Cardiac muscle cell (in vitro differentiated cells and primary cell): Measurements from ENCODE around the gene HNRNPR. TPM values are rescaled to one million over a fixed set of nuclear protein-coding genes. Genes with fewer than 3 reads are reported as not detected.
A peak's percentile ranks its signal among the peaks of the same experiment; 100 is the strongest.

Experiments used
- DNase-seq, 2 donors: peaks; one replicate each; pipeline versions ENCODE4 v3.0.0 to v3.0.0-alpha.2; 2010 to 2017; ENCODE audit warnings: low read depth in 1 of 2, low spot score in 1 of 2
- H3K27ac ChIP-seq: fragments of 200-600 bp; sonication (generic); 2 replicates; pipeline ENCODE4 v1.5.1; 2016
- H3K27me3 ChIP-seq: fragments of 200-600 bp; sonication (generic); 2 replicates; pipeline ENCODE4 v1.6.0; 2016; ENCODE audit warnings: control low read depth
- H3K36me3 ChIP-seq: fragments of 200-600 bp; sonication (generic); 2 replicates; pipeline ENCODE4 v1.5.1; 2016; ENCODE audit warnings: control low read depth
- H3K4me1 ChIP-seq: fragments of 200-600 bp; sonication (generic); 2 replicates; pipeline ENCODE4 v1.8.1; 2017; ENCODE audit warnings: low read depth, mild to moderate bottlenecking, mixed run types
- H3K4me3 ChIP-seq: fragments of 200-600 bp; sonication (generic); 2 replicates; pipeline ENCODE4 v1.5.1; 2016; ENCODE audit warnings: mild to moderate bottlenecking
- H3K9me3 ChIP-seq: fragments of 200-600 bp; sonication (generic); 2 replicates; pipeline ENCODE4 v1.5.1; 2017; ENCODE audit warnings: low read depth, mild to moderate bottlenecking, control low read depth
- CTCF ChIP-seq: IDR thresholded peaks from 2 replicates; pipeline ENCODE4 v1.5.1; 2012; ENCODE audit warnings: low read depth, mild to moderate bottlenecking, low read length
- polyA plus RNA-seq: library from polyadenylated mRNA; unstranded; fragments of >200 nt; fragmentation: Nextera tagmentation; extraction: Ambion mirVana; gene quantifications from 2 replicates; pipeline ENCODE4 v1.2.1, GENCODE V29; 2016
- total RNA-seq: library from RNA; depleted of rRNA; stranded (reverse); fragments of >200 nt; gene quantifications from 2 replicates; pipeline ENCODE4 v1.2.3, GENCODE V29; 2016

Gene HNRNPR
- total RNA-seq (122 and 142 TPM in 2 replicates), polyA plus RNA-seq (149 and 154 TPM in 2 replicates)

- no peaks in the 10 kb centered on the region for H3K36me3 ChIP-seq
- TF ChIP-seq CTCF = no peak
- peaks cover 35% of the 10 kb centered on the region for H3K4me1 ChIP-seq
- peak within 1 kb of the TSS; percentile 99 for H3K27ac ChIP-seq
- peak within 1 kb of the TSS; percentile 82 for H3K4me3 ChIP-seq
- peaks cover under 1% of the 10 kb centered on the region for H3K27me3 ChIP-seq
- DNase-seq = peak; percentile 100
- no peaks in the 10 kb centered on the region for H3K9me3 ChIP-seq
Measured at GRCh38 chr1:23344111-23344986, at the start of gene HNRNPR. TSS of gene HNRNPR (minus strand) at chr1:23344284. CDS start at chr1:23341008, 3,276 bp downstream.

GRCh38 chr1:23393706-23394105 is 49.6 kb upstream of the HNRNPR start:
- H3K27me3 ChIP-seq = no peaks in the 10 kb centered on the region
- peak overlapping the region; percentile 94 for H3K27ac ChIP-seq
- no peak for TF ChIP-seq CTCF
- H3K9me3 ChIP-seq = no peaks in the 10 kb centered on the region
- H3K4me1 ChIP-seq = peaks cover 29% of the 10 kb centered on the region
- DNase-seq = peak in 1 of 2 donors; percentile 94
- H3K4me3 ChIP-seq = no peak overlapping the region
- peaks cover 5% of the 10 kb centered on the region for H3K36me3 ChIP-seq

GRCh38 chr1:23392125-23392855 is 48.2 kb upstream of the HNRNPR start:
- no peaks in the 10 kb centered on the region for H3K27me3 ChIP-seq
- TF ChIP-seq CTCF = no peak
- no peak overlapping the region for H3K27ac ChIP-seq
- peaks cover 5% of the 10 kb centered on the region for H3K36me3 ChIP-seq
- no peaks in the 10 kb centered on the region for H3K9me3 ChIP-seq
- DNase-seq = no peak
- peaks cover 29% of the 10 kb centered on the region for H3K4me1 ChIP-seq
- H3K4me3 ChIP-seq = no peak overlapping the region

GRCh38 chr1:23389837-23390321 is 45.8 kb upstream of the HNRNPR start:
- no peak for DNase-seq
- no peak overlapping the region for H3K4me3 ChIP-seq
- H3K4me1 ChIP-seq = peaks cover 16% of the 10 kb centered on the region
- H3K27me3 ChIP-seq = peaks cover 2% of the 10 kb centered on the region
- H3K36me3 ChIP-seq = peaks cover 5% of the 10 kb centered on the region
- peak overlapping the region; percentile 16 for H3K27ac ChIP-seq
- TF ChIP-seq CTCF = no peak
- H3K9me3 ChIP-seq = no peaks in the 10 kb centered on the region

GRCh38 chr1:23387494-23387893 is 43.4 kb upstream of the HNRNPR start:
- Histone ChIP-seq H3K36me3 (peaks cover 11% of the 10 kb centered on the region), H3K27me3 (peaks cover 2% of the 10 kb centered on the region)

More at GRCh38 chr1:23387494-23387893, 43.4 kb upstream of the HNRNPR start:
- no peaks in the 10 kb centered on the region for H3K4me1 ChIP-seq
- TF ChIP-seq CTCF = no peak
- no peak overlapping the region for H3K27ac ChIP-seq
- H3K9me3 ChIP-seq = no peaks in the 10 kb centered on the region
- DNase-seq = no peak
- no peak overlapping the region for H3K4me3 ChIP-seq
